ENCODE results near the gene GSTM1.

The GSTM1 gene

GRCh38 chr1:109719337-109719837 is 31.8 kb downstream of the GSTM1 start:
- H3K36me3 Mint-ChIP-seq: no peaks in the 10 kb centered on the region
- peaks cover 5 to 10% of the 10 kb centered on the region in 2 donors for H3K27me3 Mint-ChIP-seq
- no peak overlapping the region for H3K4me3 Mint-ChIP-seq
- peaks cover 2 to 8% of the 10 kb centered on the region in 2 donors for H3K4me1 Mint-ChIP-seq
- peak overlapping the region; percentile 65 for H3K27ac Mint-ChIP-seq
- ATAC-seq (replicated peaks): peak; percentile 36 to 42
- no peak for DNase-seq
- no peaks in the 10 kb centered on the region for H3K9me3 Mint-ChIP-seq

GRCh38 chr1:109721042-109721441 is 33.4 kb downstream of the GSTM1 start:
- Mint-ChIP-seq H3K4me1 (peaks cover 2 to 8% of the 10 kb centered on the region in 2 donors), H3K27ac (no peak overlapping the region), H3K36me3 (no peaks in the 10 kb centered on the region), H3K27me3 (peaks cover 0 to 11% of the 10 kb centered on the region in 2 donors), H3K4me3 (no peak overlapping the region), H3K9me3 (no peaks in the 10 kb centered on the region)
- ATAC-seq (replicated peaks) (no peak), DNase-seq (no peak)

- Mint-ChIP-seq H3K27ac (no peak overlapping the region), H3K36me3 (peaks cover 0 to under 1% of the 10 kb centered on the region in 2 donors), H3K27me3 (peaks cover 0 to 14% of the 10 kb centered on the region in 2 donors), H3K4me3 (no peak overlapping the region), H3K9me3 (no peaks in the 10 kb centered on the region), H3K4me1 (peaks cover 2 to 8% of the 10 kb centered on the region in 2 donors)
- DNase-seq (no peak), ATAC-seq (replicated peaks) (no peak)
Measured at GRCh38 chr1:109721971-109722370, 34.4 kb downstream of the GSTM1 start.

- DNase-seq: no peak
- peaks cover 0 to 10% of the 10 kb centered on the region in 2 donors for H3K27me3 Mint-ChIP-seq
- no peaks in the 10 kb centered on the region for H3K9me3 Mint-ChIP-seq
- H3K4me1 Mint-ChIP-seq: peaks cover 2 to 8% of the 10 kb centered on the region in 2 donors
- no peak overlapping the region for H3K4me3 Mint-ChIP-seq
- no peak for ATAC-seq (replicated peaks)
- no peak overlapping the region for H3K27ac Mint-ChIP-seq
- H3K36me3 Mint-ChIP-seq: peaks cover 0 to 3% of the 10 kb centered on the region in 2 donors
Measured at GRCh38 chr1:109722908-109723691, 35.5 kb downstream of the GSTM1 start.

- H3K4me3 Mint-ChIP-seq: no peak overlapping the region
- DNase-seq (no peak), ATAC-seq (replicated peaks) (no peak)
- H3K27me3 Mint-ChIP-seq: peaks cover 0 to 10% of the 10 kb centered on the region in 2 donors
- H3K4me1 Mint-ChIP-seq: no peaks in the 10 kb centered on the region
- peaks cover 0 to 3% of the 10 kb centered on the region in 2 donors for H3K36me3 Mint-ChIP-seq
- H3K27ac Mint-ChIP-seq: no peak overlapping the region
- no peaks in the 10 kb centered on the region for H3K9me3 Mint-ChIP-seq
Measured at GRCh38 chr1:109724933-109725332, 37.3 kb downstream of the GSTM1 start.

GRCh38 chr1:109725510-109725909 is 37.9 kb downstream of the GSTM1 start:
- H3K27ac Mint-ChIP-seq: no peak overlapping the region
- DNase-seq: no peak
- no peak for ATAC-seq (replicated peaks)
- H3K4me3 Mint-ChIP-seq: no peak overlapping the region
- H3K27me3 Mint-ChIP-seq: peaks cover 0 to 10% of the 10 kb centered on the region in 2 donors
- H3K9me3 Mint-ChIP-seq: no peaks in the 10 kb centered on the region
- no peaks in the 10 kb centered on the region for H3K4me1 Mint-ChIP-seq
- H3K36me3 Mint-ChIP-seq: peaks cover 0 to 3% of the 10 kb centered on the region in 2 donors

- Mint-ChIP-seq H3K27me3 (peaks cover 0 to 10% of the 10 kb centered on the region in 2 donors), H3K27ac (no peak overlapping the region)
Measured at GRCh38 chr1:109726007-109726406, 38.4 kb downstream of the GSTM1 start.

GRCh38 chr1:109726728-109727373 is 39.2 kb downstream of the GSTM1 start:
- Mint-ChIP-seq H3K36me3 (peaks cover 0 to 3% of the 10 kb centered on the region in 2 donors), H3K4me1 (no peaks in the 10 kb centered on the region), H3K27ac (peak overlapping the region; percentile 26), H3K4me3 (no peak overlapping the region), H3K27me3 (peaks cover 0 to 10% of the 10 kb centered on the region in 2 donors), H3K9me3 (no peaks in the 10 kb centered on the region)
- DNase-seq: no peak
- ATAC-seq (replicated peaks): no peak

More at GRCh38 chr1:109726007-109726406, 38.4 kb downstream of the GSTM1 start:
- DNase-seq: no peak
- ATAC-seq (replicated peaks): no peak
- Mint-ChIP-seq H3K4me3 (no peak overlapping the region), H3K9me3 (no peaks in the 10 kb centered on the region), H3K36me3 (peaks cover 0 to 3% of the 10 kb centered on the region in 2 donors), H3K4me1 (no peaks in the 10 kb centered on the region)

- Mint-ChIP-seq H3K27ac (no peak overlapping the region), H3K4me1 (no peaks in the 10 kb centered on the region), H3K27me3 (peaks cover 0 to 13% of the 10 kb centered on the region in 2 donors), H3K4me3 (no peak overlapping the region), H3K9me3 (peaks cover 0 to 1% of the 10 kb centered on the region in 2 donors), H3K36me3 (peaks cover 0 to 3% of the 10 kb centered on the region in 2 donors)
- DNase-seq: no peak
- no peak for ATAC-seq (replicated peaks)
Measured at GRCh38 chr1:109728870-109729269, 41.3 kb downstream of the GSTM1 start.

- Mint-ChIP-seq H3K27ac (no peak overlapping the region), H3K9me3 (peaks cover 0 to 1% of the 10 kb centered on the region in 2 donors), H3K27me3 (peaks cover 0 to 9% of the 10 kb centered on the region in 2 donors), H3K36me3 (peaks cover 0 to 3% of the 10 kb centered on the region in 2 donors), H3K4me3 (no peak overlapping the region), H3K4me1 (no peaks in the 10 kb centered on the region)
- DNase-seq (no peak), ATAC-seq (replicated peaks) (no peak)
Measured at GRCh38 chr1:109730666-109731065, 43.0 kb downstream of the GSTM1 start.

GRCh38 chr1:109732390-109732881 is 44.8 kb downstream of the GSTM1 start:
- no peaks in the 10 kb centered on the region for H3K4me1 Mint-ChIP-seq

GRCh38 chr1:109733236-109733870 is 45.7 kb downstream of the GSTM1 start:
- H3K4me3 Mint-ChIP-seq: no peak overlapping the region
- H3K9me3 Mint-ChIP-seq: peaks cover 0 to 1% of the 10 kb centered on the region in 2 donors
- H3K27me3 Mint-ChIP-seq: peaks cover 17 to 20% of the 10 kb centered on the region in 2 donors
- DNase-seq (no peak), ATAC-seq (replicated peaks) (no peak)
- no peaks in the 10 kb centered on the region for H3K4me1 Mint-ChIP-seq
- H3K36me3 Mint-ChIP-seq: no peaks in the 10 kb centered on the region
- no peak overlapping the region for H3K27ac Mint-ChIP-seq

More at GRCh38 chr1:109732390-109732881, 44.8 kb downstream of the GSTM1 start:
- DNase-seq (no peak), ATAC-seq (replicated peaks) (no peak)
- Mint-ChIP-seq H3K9me3 (peaks cover 0 to 1% of the 10 kb centered on the region in 2 donors), H3K27me3 (peaks cover 9 to 11% of the 10 kb centered on the region in 2 donors), H3K4me3 (no peak overlapping the region), H3K36me3 (no peaks in the 10 kb centered on the region), H3K27ac (no peak overlapping the region)

GRCh38 chr1:109739738-109740614 is 52.4 kb downstream of the GSTM1 start:
- H3K36me3 Mint-ChIP-seq: no peaks in the 10 kb centered on the region
- H3K9me3 Mint-ChIP-seq: peaks cover 0 to 1% of the 10 kb centered on the region in 2 donors
- peaks cover 36 to 54% of the 10 kb centered on the region in 2 donors for H3K27me3 Mint-ChIP-seq
- DNase-seq: peak; percentile 54
- peak overlapping the region; percentile 82 to 85 for H3K4me3 Mint-ChIP-seq
- peaks cover 13 to 29% of the 10 kb centered on the region in 2 donors for H3K4me1 Mint-ChIP-seq
- peak; percentile 92 to 95 for ATAC-seq (replicated peaks)
- H3K27ac Mint-ChIP-seq: peak overlapping the region; percentile 86
